HL-60 (cell line): ENCODE results near the gene SCML2.

ENCODE experiments used
- CTCF ChIP-seq: IDR thresholded peaks from one replicate; pipeline ENCODE4 v1.5.1; 2011; ENCODE audit warnings: low read length, control low read depth, inconsistent platforms; ENCODE audit not compliant: insufficient read depth
- POLR2AphosphoS5 ChIP-seq: IDR thresholded peaks from 2 replicates; pipeline ENCODE4 v1.6.1; 2012; ENCODE audit warnings: low read depth

GRCh38 chrX:18227458-18227857 is 127.0 kb downstream of the SCML2 start:
- no peak for TF ChIP-seq CTCF
- no peak for TF ChIP-seq POLR2AphosphoS5
